K562 (cell line): ENCODE data around the gene ARMC9. TPM values are rescaled to one million over a fixed set of nuclear protein-coding genes. Genes with fewer than 3 reads are reported as not detected.

Experiments used
- ATAC-seq: fragments of 200-7000 bp; cut with Tn5 transposase; 3 replicates; pipeline ENCODE4 v1.9.1; 2020; ENCODE audit warnings: moderate library complexity
- BruUV-seq: library from RNA; stranded (reverse); fragments of 400-500 nt; replicated peaks from 2 replicates; lab custom pipeline; 2021; lab: Mats Ljungman, UMichigan
- CTCF ChIA-PET: fragments of 300-600 bp; formaldehyde crosslinking; extraction: SDS; loops from one replicate; lab custom pipeline; 2021; ENCODE audit warnings: low intra/inter-chr PET ratio; lab: Yijun Ruan, JAX
- POLR2A ChIA-PET: fragments of 300-600, 350-650 bp; sonication (Branson Sonifier 250); formaldehyde crosslinking; extraction: SDS; loops from one replicate; lab custom pipeline; 2021; ENCODE audit warnings: antibody characterized with exemption, inconsistent platforms; lab: Yijun Ruan, JAX
- DNase-seq, 4 experiments: peaks; one replicate each; pipeline versions ENCODE4 v3.0.0 to v3.0.0-alpha.2; 2011 to 2018; ENCODE audit warnings: low spot score in 3 of 4, mixed read lengths in 3 of 4; ENCODE audit errors: extremely low read depth in 1 of 4
- FAIRE-seq: peaks from 2 replicates; lab custom pipeline; 2011; peaks lifted over from hg19 to GRCh38; lab: Jason Lieb, UNC
- H2AFZ ChIP-seq: 2 replicates; pipeline ENCODE4 v1.6.0; 2011; ENCODE audit warnings: low read depth, low read length, control low read depth, inconsistent platforms
- H3K27ac ChIP-seq: fragments of 200-600 bp; 3 replicates; pipeline ENCODE4 v1.8.0; 2011; ENCODE audit warnings: low read depth, mild to moderate bottlenecking, control low read depth, inconsistent platforms, low read length, moderate library complexity, mixed read lengths; ENCODE audit errors: extremely low read depth
- H3K27me3 ChIP-seq, 2 experiments: fragments of 300-600 bp in 1 of 2; 2 replicates in 1 of 2; 3 replicates in 1 of 2; pipeline versions ENCODE4 v1.6.0 to v1.8.0; 2011; ENCODE audit warnings: inconsistent platforms in 2 of 2, low read length in 2 of 2, mild to moderate bottlenecking in 1 of 2, mixed read lengths in 1 of 2, moderate library complexity in 1 of 2; ENCODE audit not compliant: control insufficient read depth in 2 of 2, insufficient read depth in 2 of 2
- H3K36me3 ChIP-seq: fragments of 300-600 bp; 3 replicates; pipeline ENCODE4 v1.8.0; 2011; ENCODE audit warnings: mild to moderate bottlenecking, low read length, inconsistent platforms; ENCODE audit not compliant: control insufficient read depth, insufficient read depth
- H3K4me1 ChIP-seq, 2 experiments: fragments of 200-600 bp in 1 of 2; replicated peaks in 1 of 2; 2 replicates in 1 of 2; 3 replicates in 1 of 2; pipeline versions ENCODE4 v1.5.1 to v1.8.0; 2011; ENCODE audit warnings: inconsistent platforms in 2 of 2, low read length in 2 of 2, mild to moderate bottlenecking in 1 of 2, mixed read lengths in 1 of 2, moderate library complexity in 1 of 2; ENCODE audit not compliant: control insufficient read depth in 2 of 2, insufficient read depth in 2 of 2
- H3K4me2 ChIP-seq: 2 replicates; pipeline ENCODE4 v1.6.1; 2011; ENCODE audit warnings: low read length, control low read depth, inconsistent platforms, mixed read lengths; ENCODE audit not compliant: insufficient read depth
- H3K4me3 ChIP-seq: fragments of 200-600 bp; sonication (generic), shearing (Covaris generic); 2 replicates; pipeline ENCODE4 v1.5.1; 2016; ENCODE audit warnings: control low read depth, inconsistent platforms
- H3K79me2 ChIP-seq: fragments of 200-600 bp; 3 replicates; pipeline ENCODE4 v1.8.0; 2011; ENCODE audit warnings: low read length, inconsistent platforms; ENCODE audit not compliant: control insufficient read depth, insufficient read depth
- H3K9ac ChIP-seq, 2 experiments: 2 replicates each; pipeline versions ENCODE4 v1.6.0 to v1.6.1; 2011; ENCODE audit warnings: low read depth in 2 of 2, low read length in 2 of 2, control low read depth in 1 of 2, inconsistent platforms in 1 of 2, mild to moderate bottlenecking in 1 of 2, mixed read lengths in 1 of 2; ENCODE audit not compliant: insufficient read depth in 1 of 2
- H3K9me1 ChIP-seq: one replicate; pipeline ENCODE4 v1.6.0; 2011; ENCODE audit warnings: inconsistent platforms, mild to moderate bottlenecking, low read length, moderate library complexity; ENCODE audit not compliant: control insufficient read depth, insufficient read depth
- H3K9me3 ChIP-seq: replicated peaks from 2 replicates; pipeline ENCODE4 v1.5.1; 2011; ENCODE audit warnings: low read depth, low read length, inconsistent platforms; ENCODE audit not compliant: control insufficient read depth, insufficient read depth
- H4K20me1 ChIP-seq: replicated peaks from 2 replicates; pipeline ENCODE4 v1.6.1; 2011; ENCODE audit warnings: low read length, inconsistent platforms, mixed read lengths; ENCODE audit not compliant: control insufficient read depth, insufficient read depth
- CC2D1A ChIP-seq: fragments of 450-650 bp; IDR thresholded peaks from 2 replicates; pipeline ENCODE4 v1.6.1; 2017; ENCODE audit warnings: mild to moderate bottlenecking
- CTBP1 ChIP-seq: fragments of 450-650 bp; IDR thresholded peaks from 2 replicates; pipeline ENCODE4 v1.6.1; 2016; ENCODE audit warnings: borderline replicate concordance
- JUN ChIP-seq, 2 experiments: sonication (generic) in 1 of 2; formaldehyde crosslinking in 1 of 2; IDR thresholded peaks; 2 replicates each; pipeline versions ENCODE4 v1.6.1 to v1.8.0; 2012 to 2022; ENCODE audit warnings: borderline replicate concordance in 2 of 2, mild to moderate bottlenecking in 2 of 2, improper control_type of control experiment in 1 of 2, low read depth in 1 of 2, low read length in 1 of 2, missing genetic modification reagents in 1 of 2
- NFYB ChIP-seq: IDR thresholded peaks from 2 replicates; pipeline ENCODE4 v1.6.1; 2011; ENCODE audit warnings: mild to moderate bottlenecking, moderate library complexity; ENCODE audit not compliant: insufficient read length; ENCODE audit errors: extremely low read depth
- PKNOX1 ChIP-seq: fragments of 450-650 bp; IDR thresholded peaks from 2 replicates; pipeline ENCODE4 v1.6.1; 2016
- PML ChIP-seq: IDR thresholded peaks from 2 replicates; pipeline ENCODE4 v1.6.1; 2012; ENCODE audit warnings: low read length, inconsistent platforms
- RCOR1 ChIP-seq, 2 experiments: IDR thresholded peaks; 2 replicates each; pipeline ENCODE4 v1.6.1; 2012; ENCODE audit warnings: low read depth in 2 of 2, low read length in 2 of 2, borderline replicate concordance in 1 of 2, improper control_type of control experiment in 1 of 2
- SPI1 ChIP-seq: IDR thresholded peaks from 2 replicates; pipeline ENCODE4 v1.6.1; 2011; ENCODE audit warnings: low read depth, low read length, control low read depth, borderline replicate concordance
- ZNF408 ChIP-seq: fragments of 250-450 bp; sonication (Bioruptor Pico); IDR thresholded peaks from 2 replicates; pipeline ENCODE4 v1.4.0; 2020; ENCODE audit warnings: low read depth, mild to moderate bottlenecking, moderate library complexity
- WGBS: fragments of 100-300 bp; shearing (Covaris generic); methylation state at CpG from one replicate; pipeline ENCODE4 v1.1.6; 2016; ENCODE audit warnings: low coverage, mixed read lengths; ENCODE audit not compliant: insufficient coverage; ENCODE audit errors: missing lambda C conversion rate; 5-methylcytosine and 5-hydroxymethylcytosine counted together
- in situ Hi-C: fragments of 300-500 bp; cut with MboI; formaldehyde crosslinking; loops from 4 replicates; pipeline ENCODE4 v1.15.0; 2018; ENCODE audit warnings: inconsistent platforms, mixed read lengths
- intact Hi-C: fragments of 100-400 bp; cut with micrococcal nuclease; formaldehyde crosslinking; loops from 2 replicates; pipeline ENCODE4 v1.14.2; 2022
- polyA plus RNA-seq, 8 experiments: library from polyadenylated mRNA; depleted of rRNA in 4 of 8; stranded (reverse) in 5 of 8; unstranded in 3 of 8; fragments of >200 nt; fragmentation: Nextera tagmentation in 2 of 8; fragmentation: Illumina TruSeq in 1 of 8; extraction: Ambion mirVana in 2 of 8; extraction: Trizol in 1 of 8; gene quantifications; 2 replicates each; pipeline versions ENCODE4 v1.2.1 to v1.2.3, GENCODE V29; 2011 to 2014; ENCODE audit warnings: inconsistent platforms in 1 of 8, missing spikeins in 1 of 8
- total RNA-seq, 7 experiments: library from RNA; depleted of rRNA in 6 of 7; stranded (reverse); fragments of >200 nt in 6 of 7; fragmentation: Illumina TruSeq in 2 of 7; extraction: Trizol in 2 of 7; gene quantifications; 2 replicates each; pipeline versions ENCODE4 v1.2.1 to v1.2.3, GENCODE V29; 2011 to 2021; ENCODE audit warnings: low replicate concordance in 1 of 7
- TF ChIP-seq, protein P1 (sequence below), 2 experiments: fragments of 450-650 bp; formaldehyde crosslinking in 1 of 2; IDR thresholded peaks; 2 replicates each; pipeline versions ENCODE4 v1.4.0 to v1.6.1; 2014 to 2020; ENCODE audit warnings: mild to moderate bottlenecking in 2 of 2, borderline replicate concordance in 1 of 2, low read depth in 1 of 2

The ARMC9 gene
- total and polyA plus RNA-seq, 9 of the 15 experiments (the other 6 are each of a cell fraction or from before 2014, with no cell fraction given) = 0.36 to 2.3 (median 1.1) TPM

DNA sequence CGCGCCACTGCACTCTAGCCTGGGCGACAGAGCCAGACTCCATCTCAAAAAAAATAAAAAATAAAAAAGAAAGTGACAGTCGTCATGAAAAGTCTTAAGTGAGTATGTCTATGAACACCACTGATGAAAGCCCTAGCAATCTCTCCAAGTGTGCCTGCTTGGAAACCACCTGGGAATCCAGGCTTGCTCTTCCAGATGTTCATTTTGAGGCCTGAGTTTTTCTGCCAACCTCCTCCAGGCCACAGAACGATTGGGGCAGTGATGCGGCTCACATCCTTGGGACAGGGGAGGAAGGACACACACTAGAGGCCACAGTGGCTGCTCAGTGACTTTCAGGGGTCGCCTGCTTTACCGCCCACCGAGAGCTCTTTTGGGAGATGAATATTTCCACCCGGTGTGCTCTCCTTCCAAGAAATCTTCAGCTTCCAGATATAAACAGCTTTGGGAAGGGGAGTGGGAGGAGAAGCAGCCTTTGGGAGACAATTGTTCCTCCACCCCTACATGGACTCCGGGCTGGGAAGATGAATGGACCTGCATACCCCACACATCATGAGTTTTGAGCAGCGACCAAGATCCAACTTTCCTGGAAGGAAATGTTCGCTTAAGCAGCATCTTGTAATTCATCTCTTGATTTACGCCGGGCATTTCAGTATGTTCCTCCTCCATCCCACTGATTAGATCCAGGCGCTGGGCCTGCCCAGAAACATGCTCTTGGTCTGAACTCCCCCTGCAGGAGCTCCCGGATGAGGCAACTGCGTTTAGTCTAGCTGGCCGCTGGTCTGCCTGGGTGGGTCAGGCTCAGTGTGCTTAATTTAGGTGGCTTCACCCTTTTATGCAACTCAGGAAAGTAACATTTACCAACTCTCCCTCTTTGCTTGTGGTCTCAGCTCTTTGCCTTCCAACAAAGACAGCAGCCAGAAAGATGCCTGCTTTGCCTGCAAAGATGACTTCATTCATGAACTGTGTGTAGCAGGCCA is 6.2 kb upstream of the ARMC9 start:
- H3K9me3 ChIP-seq = no peaks in the 10 kb centered on the region
- ChIA-PET CTCF (interaction anchor here (1.0 kb wide), 1 partner anchor 88 kb away, joined by 8 read pairs; no protein-coding TSS in a partner anchor), POLR2A (interaction anchor here (0.6 to 1.4 kb wide), 4 partner anchors 9 to 266 kb away, joined by 3 to 6 read pairs (median 4); no protein-coding TSS in a partner anchor)
- no peaks in the 10 kb centered on the region for H3K36me3 ChIP-seq
- FAIRE-seq = peak; percentile 49
- no peak overlapping the region for H3K4me3 ChIP-seq
- no peaks in the 10 kb centered on the region for H3K79me2 ChIP-seq
- DNase-seq = peak; percentile 31 to 62 (median 44)
- 14% methylated on average over 11 of the region's 19 CpGs for WGBS
- H3K9ac ChIP-seq = no peak overlapping the region
- no peak overlapping the region for H2AFZ ChIP-seq
- ATAC-seq = peak; percentile 94
- no peaks in the 10 kb centered on the region for H4K20me1 ChIP-seq
- peaks cover 4 to 8% of the 10 kb centered on the region in 2 experiments; a peak in 3 of 5 replicates for H3K4me1 ChIP-seq
- in situ Hi-C loops = no loop called here
- H3K9me1 ChIP-seq = no peaks in the 10 kb centered on the region
- H3K27me3 ChIP-seq = peaks cover 14 to 33% of the 10 kb centered on the region in 2 experiments
- H3K4me2 ChIP-seq = no peak overlapping the region
- H3K27ac ChIP-seq = no peak overlapping the region
- intact Hi-C loops = loop anchor here (5.0 kb wide), 1 partner anchor 90 kb away; no protein-coding TSS in a partner anchor
- BruUV-seq = no TSS peak
- TF ChIP-seq PML = no peak
- TF ChIP-seq SPI1 = no peak
- 0 out of 2 replicates have a peak, but pooled peaks have one; percentile 21 for TF ChIP-seq PKNOX1
- no peak for TF ChIP-seq ZNF408
- TF ChIP-seq, protein P1, sequence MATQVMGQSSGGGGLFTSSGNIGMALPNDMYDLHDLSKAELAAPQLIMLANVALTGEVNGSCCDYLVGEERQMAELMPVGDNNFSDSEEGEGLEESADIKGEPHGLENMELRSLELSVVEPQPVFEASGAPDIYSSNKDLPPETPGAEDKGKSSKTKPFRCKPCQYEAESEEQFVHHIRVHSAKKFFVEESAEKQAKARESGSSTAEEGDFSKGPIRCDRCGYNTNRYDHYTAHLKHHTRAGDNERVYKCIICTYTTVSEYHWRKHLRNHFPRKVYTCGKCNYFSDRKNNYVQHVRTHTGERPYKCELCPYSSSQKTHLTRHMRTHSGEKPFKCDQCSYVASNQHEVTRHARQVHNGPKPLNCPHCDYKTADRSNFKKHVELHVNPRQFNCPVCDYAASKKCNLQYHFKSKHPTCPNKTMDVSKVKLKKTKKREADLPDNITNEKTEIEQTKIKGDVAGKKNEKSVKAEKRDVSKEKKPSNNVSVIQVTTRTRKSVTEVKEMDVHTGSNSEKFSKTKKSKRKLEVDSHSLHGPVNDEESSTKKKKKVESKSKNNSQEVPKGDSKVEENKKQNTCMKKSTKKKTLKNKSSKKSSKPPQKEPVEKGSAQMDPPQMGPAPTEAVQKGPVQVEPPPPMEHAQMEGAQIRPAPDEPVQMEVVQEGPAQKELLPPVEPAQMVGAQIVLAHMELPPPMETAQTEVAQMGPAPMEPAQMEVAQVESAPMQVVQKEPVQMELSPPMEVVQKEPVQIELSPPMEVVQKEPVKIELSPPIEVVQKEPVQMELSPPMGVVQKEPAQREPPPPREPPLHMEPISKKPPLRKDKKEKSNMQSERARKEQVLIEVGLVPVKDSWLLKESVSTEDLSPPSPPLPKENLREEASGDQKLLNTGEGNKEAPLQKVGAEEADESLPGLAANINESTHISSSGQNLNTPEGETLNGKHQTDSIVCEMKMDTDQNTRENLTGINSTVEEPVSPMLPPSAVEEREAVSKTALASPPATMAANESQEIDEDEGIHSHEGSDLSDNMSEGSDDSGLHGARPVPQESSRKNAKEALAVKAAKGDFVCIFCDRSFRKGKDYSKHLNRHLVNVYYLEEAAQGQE (IDR thresholded peaks at IDR 0.05; ENCODE audit: borderline replicate concordance) = peak; percentile 42; the same call in 1 of the 2 replicates
- TF ChIP-seq, protein P1 (CRISPR knock-in tag; IDR thresholded peaks at IDR 0.05; ENCODE audit: low read depth) = no peak
- peak; percentile 38; the same call in 1 of the 2 replicates for TF ChIP-seq CTBP1
- TF ChIP-seq JUN (IDR thresholded peaks at IDR 0.05; ENCODE audit: borderline replicate concordance, low read depth, low read length) = no peak
- TF ChIP-seq JUN (CRISPR knock-in tag; IDR thresholded peaks at IDR 0.05; ENCODE audit: borderline replicate concordance) = no peak
- TF ChIP-seq CC2D1A = 0 out of 2 replicates have a peak, but pooled peaks have one; percentile 18
- peak in 1 of 2 experiments; percentile 11; a peak in 1 of 4 replicates for TF ChIP-seq RCOR1 (IDR thresholded peaks at IDR 0.05; ENCODE audit: borderline replicate concordance in 1 of 2, low read depth in 2 of 2, low read length in 2 of 2)
- no peak for TF ChIP-seq NFYB
